Ramos (cell line): ENCODE data around the gene SERPINB8.
"Not testable (repeated sequence)": the region's sequence is repeated elsewhere in the genome, so short reads cannot be mapped to it uniquely, and the experiment has no call there.

ENCODE experiments used
- in situ Hi-C: fragments of 300-500 bp; cut with MboI; formaldehyde crosslinking; loops from one replicate; pipeline ENCODE4 v1.14.3; 2022; ENCODE audit warnings: low sequenced_read_pairs; ENCODE audit not compliant: unreplicated experiment

Gene SERPINB8, protein sequence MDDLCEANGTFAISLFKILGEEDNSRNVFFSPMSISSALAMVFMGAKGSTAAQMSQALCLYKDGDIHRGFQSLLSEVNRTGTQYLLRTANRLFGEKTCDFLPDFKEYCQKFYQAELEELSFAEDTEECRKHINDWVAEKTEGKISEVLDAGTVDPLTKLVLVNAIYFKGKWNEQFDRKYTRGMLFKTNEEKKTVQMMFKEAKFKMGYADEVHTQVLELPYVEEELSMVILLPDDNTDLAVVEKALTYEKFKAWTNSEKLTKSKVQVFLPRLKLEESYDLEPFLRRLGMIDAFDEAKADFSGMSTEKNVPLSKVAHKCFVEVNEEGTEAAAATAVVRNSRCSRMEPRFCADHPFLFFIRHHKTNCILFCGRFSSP

DNA sequence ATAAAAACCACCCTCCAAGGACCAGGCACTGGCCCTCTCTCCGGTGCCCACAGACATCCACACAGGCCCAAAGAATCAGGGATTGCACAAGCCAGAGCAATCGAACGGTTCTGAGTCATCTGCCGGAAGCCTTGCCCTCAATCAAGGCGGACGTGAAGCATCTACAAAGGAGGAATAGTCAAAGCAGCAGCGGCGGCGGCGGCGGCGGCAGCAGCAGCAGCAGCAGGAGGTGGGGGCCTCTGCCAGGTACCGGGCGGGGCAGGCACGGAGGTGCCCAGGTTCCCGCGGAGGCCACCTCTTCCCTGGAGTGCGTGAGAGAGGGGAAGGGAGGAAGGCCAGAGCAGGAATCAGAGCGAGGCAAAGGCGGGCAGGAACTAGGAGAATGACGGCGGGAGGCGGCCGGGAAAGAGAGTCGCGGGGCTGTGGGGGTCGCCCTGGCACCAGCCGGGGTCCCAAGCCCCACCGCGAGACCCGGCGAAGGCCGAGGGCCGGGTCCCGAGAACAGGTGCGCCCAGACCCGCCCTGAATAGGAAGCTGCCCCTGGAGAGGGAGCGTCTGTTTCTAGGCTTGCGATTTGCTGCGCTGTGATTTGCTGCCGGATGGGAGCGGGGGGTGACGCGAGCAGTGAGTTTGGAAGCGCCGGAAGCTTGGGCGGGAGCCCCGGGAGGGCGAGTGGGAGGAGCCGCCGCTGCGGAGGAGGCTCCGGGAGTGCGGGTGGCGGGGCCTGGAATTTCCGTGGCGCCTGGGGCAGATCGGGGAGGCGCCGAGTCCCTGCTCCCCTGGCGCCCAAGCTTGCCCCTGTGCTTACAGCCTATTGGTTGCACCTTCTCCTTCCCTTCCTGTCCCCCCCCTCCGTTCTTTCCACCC is at the start of gene SERPINB8:
TSS of gene SERPINB8 (plus strand) at position 140 of the 867 bp plus-strand sequence. CDS start 8,228 bp downstream, outside the sequence.
- in situ Hi-C loops = no loop called here

DNA sequence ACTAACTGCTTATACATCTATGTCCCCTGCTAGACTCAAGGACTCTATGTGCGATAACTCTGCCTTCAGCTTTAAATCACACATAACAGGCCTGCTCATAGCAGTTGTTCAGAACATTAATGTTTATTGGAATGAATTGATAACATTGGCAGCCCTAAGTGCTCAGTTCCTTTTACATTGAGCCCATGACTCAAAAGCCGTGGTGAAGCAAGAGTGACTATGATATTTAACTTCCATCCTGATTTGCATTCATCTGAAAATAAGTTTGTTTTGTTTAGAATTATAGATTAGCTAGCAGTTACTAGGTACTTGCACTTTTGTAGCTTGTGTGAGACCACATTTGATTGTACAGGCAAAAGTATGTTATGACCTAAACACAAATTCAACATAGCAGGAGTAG is 47.8 kb upstream of the SERPINB8 start:
- in situ Hi-C loops = no loop called here

DNA sequence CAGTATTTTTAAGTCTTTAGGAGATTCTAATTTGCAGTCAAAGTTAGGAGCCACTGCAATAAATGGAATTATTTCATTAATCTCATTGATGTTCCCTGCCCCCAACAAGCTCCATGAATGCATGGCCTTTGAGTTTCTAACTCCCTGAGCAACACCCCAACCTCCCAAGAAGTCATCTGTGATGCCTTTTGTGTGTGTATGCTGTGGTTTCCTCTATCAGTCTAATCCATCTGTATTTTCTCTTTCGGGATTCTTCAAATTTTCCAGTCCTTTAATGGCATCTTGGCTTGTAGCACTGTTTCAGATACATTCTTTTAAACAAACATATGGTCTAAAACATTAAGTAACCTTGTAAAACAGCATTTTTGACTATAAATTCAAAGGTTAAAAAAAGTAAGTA is 45.3 kb upstream of the SERPINB8 start:
- in situ Hi-C loops = no loop called here

DNA sequence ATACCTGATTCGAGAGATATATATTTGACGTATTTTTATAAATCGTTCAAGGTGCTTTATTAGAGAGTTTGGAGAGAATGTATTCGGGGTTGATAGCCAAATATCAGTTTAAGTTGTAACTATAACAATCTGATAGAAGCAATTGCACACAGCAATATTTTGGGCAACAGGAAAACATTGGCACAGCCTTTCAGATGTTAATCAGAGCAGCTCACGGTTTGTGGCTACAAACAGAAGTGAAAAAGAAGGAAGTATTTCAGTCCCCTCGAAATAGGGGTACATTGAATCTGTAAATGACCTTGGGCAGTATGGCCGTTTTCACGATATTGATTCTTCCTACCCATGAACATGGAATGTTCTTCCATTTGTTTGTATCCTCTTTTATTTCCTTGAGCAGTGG is 41.5 kb upstream of the SERPINB8 start:
- in situ Hi-C loops = no loop called here

DNA sequence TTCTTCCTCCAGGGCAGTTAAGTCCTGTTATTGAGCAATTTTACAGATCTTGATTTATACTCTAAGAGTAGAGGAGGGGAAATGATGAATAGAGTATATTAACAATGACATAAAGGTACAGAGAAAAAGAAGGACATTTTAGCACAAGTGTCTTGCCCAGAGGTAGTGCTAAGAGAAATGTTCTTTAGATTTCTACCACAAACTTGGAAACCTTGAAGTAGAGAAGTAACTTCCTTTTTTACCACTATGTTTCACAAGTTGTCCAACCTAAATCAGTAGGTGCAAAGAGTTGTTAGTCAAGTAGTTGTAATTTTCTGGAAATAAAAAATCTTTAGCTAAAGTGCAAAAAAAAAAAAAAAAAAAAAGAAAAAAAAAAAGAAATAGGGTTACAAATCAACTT is 40.5 kb upstream of the SERPINB8 start:
- in situ Hi-C loops = not testable (repeated sequence)

DNA sequence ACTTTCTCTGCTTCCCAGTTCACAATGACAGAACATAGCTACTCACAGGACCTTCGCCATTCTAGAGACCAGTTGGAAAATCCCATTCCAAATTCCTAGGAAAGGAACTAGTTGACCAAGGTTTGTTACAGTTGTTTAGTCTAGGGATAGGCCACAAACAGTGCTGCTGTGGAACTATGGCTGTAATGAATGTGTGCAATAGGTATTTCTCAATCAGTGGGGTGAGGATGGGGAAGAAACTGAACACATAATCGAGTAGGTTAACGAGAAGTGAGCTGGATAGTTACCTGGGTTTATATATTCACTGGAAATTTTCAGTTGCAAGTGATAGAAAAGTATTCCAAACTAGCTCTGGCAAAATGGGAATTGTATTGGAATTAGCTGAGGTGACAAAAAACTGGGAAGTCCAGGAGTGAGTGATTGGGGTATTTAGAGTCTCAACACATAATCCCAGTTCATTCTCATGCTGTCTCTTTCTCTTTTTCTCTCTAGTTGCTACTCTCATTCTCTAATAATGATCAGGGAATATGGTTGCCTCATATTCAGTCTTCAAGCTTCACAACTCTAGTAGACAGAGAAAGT is 39.0 kb upstream of the SERPINB8 start:
- in situ Hi-C loops = no loop called here

DNA sequence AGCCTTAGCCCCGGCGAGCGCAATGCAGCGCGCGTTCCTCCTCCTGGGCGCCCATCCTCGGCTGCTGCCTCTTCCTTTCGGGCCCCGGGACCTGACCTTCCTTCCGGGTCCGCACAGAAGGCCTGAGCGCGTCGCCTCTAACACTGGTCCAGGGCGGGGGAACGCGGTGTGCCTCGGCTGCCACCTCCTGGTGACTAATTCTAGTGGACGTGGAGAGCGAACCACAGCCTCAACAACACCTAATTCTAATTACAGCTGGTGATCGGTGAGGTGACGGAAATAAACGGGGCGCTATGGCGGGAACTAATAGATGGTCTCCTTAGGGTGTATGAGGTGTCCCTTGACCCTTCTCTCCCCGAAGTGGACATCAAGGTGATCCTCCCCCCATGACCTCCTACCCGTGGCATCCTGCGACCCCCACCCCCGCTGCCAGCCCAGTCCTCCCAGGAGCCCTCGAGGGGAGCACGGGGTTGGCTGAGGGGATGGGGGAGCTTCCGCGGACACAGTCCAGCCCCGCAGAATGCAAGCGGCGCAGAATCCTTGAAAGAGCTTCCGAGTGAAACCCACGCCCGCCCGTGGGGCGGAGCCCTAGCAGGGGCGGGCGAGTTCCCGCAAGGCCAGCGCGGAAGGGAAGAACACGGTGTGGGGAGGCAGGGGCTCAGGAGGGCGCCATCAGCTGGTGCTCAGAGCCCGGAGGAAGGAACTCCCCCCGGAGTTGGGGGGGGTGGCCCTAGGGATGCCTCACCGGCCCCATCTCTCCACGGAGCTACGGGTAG is 33.5 kb upstream of the SERPINB8 start:
- in situ Hi-C loops = no loop called here

DNA sequence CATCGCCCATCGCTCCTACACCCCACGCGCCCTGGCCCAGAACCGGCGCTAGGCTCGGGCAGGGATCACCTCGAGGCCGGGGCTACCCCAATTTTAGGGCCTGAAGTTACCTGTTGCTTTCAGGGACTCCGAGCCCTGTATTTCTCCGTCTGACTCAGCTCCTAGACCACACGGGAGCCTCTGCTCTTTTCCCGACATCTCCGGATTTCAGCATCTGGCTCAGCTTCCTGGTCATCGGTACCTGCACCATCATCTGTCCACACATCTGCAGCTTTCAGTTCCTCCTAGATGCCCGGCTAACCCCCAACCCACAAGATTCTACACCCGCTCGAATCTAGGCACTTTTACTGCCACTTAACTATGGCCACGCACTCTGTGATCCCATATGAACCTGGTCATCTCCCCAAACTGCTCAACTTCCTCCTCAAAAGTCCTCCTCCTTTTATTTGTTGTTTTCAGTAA is 32.9 kb upstream of the SERPINB8 start:
- in situ Hi-C loops = no loop called here

DNA sequence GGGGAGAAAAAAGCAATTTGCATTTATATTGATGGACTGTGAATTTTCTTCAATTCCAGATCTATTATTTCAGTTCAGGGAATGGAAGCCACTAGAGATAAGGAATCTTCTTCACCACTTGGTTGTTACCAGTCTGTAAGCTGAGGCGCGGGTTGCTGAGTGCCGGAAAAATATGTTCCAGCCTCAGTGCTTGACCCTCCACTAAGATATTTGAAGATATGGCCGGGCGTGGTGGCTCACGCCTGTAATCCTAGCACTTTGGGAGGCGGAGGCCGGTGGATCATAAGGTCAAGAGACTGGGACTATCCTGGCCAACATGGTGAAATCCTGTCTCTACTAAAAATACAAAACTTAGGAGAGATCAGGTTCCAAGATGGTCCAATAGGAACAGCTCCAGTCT is 29.9 kb upstream of the SERPINB8 start:
- in situ Hi-C loops = no loop called here

DNA sequence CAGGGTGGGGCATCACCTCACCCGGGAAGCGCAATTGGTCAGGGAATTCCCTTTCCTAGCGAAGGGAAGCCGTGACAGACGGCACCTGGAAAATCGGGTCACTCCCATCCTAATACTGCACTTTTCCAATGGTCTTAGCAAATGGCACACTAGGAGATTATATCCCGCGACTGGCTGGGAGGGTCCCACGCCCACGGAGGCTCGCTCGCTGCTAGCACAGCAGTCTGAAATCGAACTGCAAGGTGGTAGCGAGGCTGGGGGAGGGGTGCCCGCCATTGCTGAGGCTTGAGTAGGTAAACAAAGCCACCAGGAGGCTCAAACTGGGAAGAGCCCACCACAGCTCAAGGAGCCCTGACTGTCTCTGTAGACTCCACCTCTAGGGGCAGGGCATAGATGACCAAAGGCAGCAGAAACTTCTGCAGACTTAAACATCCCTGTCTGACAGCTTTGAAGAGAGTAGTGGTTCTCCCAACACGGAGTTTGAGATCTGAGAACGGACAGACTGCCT is 29.3 kb upstream of the SERPINB8 start:
- in situ Hi-C loops = not testable (repeated sequence)

DNA sequence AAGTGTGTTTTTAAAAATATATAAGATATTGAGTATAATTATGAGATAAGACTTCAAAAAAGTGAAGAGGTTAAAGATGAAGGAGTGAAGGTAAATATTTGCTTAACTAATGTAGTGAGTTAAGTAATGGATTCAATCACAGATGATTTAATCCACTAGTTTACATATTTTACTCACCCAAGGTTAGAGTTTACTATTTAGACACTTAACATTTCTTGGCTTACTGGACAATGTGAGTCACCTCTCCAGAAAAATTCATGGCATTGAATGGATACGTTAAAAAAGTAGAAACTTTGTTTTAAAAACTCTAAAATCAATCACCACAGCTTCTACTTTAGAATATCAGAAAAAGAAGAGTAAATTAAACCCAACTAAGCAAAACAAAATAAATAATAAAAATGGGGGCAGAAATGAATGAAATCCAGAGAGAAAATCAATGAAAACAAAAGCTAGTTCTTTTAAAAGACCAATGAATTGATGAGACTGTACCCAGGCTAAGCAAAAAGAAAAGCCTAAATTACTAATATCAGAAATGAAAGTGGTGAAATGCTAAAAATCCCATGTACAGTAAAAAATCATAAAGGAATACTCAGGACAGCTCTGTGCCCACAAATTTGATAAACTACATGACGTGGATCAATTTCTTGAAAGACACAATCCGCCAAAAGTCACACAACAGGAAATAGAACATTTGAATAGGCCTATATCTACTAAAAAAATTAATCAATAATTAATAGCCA is 22.7 kb upstream of the SERPINB8 start:
- in situ Hi-C loops = no loop called here

DNA sequence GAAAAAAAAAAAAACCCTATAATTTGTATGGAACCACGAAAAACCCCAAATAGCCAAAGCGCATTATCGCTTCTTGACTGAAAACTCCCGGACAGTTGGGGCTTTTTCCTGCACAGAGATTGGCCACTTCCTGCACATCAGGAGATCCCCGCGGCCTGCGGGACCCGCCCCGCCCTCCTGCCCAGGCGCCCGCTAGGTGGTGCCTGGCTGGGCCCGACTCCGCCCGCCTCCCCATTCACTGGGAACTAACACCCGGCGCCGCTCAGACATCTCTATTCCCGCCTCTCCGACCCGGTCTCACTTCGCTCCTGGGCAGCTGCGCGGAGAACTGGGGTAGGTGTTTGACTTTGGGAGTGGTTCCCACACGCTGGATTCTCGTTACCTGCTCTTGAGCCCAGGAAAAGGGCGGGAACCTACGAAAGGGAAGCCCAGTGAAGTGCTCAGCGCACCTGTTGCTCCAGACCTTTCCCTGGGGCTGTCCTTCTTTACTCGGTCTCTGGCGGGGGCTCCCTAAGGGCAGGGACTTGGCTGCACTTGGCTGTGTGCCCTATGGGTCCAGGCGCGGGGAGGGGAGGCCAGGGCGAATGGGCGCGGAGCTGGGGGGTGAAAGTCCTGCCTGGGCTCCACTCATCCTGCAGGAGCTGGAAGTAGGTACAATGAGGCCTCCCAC is 20.7 kb upstream of the SERPINB8 start, which contains the start of gene HMSD:
TSS of gene HMSD (plus strand) at position 234 of the 670 bp plus-strand sequence. CDS start 4,155 bp downstream, outside the sequence.
- in situ Hi-C loops = no loop called here

DNA sequence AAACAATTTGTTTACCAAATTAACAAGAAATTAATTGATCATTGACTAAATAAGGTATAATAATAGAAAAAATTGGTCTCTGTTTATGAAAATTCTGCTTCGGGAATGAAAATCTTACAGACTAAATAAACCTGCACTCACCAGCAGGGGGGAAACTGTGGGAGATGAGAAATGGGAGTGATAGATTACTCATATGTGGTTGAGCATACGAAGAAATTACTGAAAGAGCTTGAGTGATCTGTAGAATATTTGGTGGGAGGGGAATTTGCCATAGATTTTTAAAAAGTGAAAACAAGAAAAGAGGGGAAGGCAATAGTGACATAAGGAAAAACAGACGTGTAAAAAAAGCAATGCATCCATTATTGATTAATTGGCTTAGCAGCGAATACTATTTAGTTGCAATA is 18.6 kb upstream of the SERPINB8 start:
- in situ Hi-C loops = no loop called here

DNA sequence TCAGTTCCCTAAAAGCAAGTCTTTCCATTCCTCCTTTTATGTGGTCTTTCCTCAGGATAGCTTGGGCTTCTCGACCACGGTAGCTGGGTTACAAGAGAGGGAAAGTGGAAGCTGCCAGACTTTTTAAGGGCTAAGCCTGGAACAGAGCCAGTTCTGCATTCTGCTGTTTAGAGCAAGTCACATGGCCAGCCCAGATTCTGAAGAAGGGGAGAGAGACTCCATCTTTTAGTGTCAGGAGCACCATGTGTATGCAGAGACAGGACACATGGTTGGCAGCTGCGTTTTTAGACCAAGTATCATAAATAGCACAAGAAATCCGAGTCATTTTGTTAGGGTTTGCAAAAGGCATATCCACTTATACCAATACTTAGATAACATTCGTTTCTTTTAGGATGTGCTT is 16.1 kb upstream of the SERPINB8 start:
- in situ Hi-C loops = no loop called here

DNA sequence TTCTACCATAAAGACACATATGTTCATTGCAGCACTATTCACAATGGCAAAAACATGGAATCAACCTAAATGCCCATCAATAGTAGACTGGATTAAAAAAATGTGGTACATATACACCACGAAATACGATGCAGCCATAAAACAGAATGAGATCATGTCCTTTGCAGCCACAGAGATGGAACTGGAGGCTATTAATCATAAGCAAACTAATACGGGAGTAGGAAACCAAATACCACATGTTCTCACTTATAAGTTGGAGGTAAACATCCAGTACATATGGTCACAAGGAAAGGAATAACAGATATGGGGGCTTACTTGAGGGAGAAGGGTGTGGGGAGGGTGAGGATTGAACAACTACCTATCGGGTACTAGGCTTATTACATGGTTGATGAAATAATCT is 13.1 kb upstream of the SERPINB8 start:
- in situ Hi-C loops = no loop called here

DNA sequence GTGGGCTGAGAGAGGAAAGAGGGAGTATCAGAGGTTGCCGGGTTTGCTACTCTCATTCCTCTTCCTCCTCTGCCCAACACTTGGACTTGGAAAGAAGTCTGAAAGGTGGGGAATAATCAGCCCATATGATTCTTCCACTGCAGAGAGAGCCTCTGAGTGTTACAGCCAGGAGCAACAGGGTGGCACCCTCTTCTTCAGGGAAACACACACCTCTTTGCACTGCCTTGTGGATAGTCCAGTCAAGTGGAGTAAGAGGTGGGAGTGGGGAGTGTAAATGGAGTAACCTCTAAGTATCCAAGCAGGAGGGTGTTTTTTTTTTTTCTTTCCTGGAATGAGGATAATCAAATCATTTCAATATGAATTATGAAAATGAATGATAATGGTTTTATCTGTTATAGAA is 9.0 kb upstream of the SERPINB8 start:
- in situ Hi-C loops = no loop called here

DNA sequence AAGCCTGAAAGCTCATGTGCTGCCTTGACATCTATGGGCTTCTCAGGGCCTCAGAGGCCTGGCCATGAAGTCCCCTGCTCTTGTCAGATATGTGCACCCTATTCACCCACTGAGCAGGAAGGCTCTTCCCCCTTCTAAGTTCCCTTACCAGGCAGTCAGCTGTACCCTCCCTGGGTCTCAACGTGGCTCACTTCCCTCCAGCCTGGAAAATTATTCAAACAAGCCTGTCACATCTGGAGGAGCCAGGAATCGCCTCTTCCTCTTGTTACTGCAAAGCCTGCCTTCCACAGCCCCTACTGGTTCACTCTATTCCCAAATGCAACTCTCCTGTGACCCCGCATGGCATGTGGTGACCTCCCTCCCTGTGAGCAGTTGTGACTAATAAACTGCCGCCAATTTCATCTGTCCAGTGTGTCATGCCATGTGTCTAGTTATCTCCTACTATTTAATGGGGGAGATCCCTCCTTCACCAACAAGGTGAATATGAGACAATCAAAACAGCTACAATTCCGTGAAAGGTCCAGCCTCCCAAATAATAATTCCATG is 8.4 kb upstream of the SERPINB8 start:
- in situ Hi-C loops = no loop called here

DNA sequence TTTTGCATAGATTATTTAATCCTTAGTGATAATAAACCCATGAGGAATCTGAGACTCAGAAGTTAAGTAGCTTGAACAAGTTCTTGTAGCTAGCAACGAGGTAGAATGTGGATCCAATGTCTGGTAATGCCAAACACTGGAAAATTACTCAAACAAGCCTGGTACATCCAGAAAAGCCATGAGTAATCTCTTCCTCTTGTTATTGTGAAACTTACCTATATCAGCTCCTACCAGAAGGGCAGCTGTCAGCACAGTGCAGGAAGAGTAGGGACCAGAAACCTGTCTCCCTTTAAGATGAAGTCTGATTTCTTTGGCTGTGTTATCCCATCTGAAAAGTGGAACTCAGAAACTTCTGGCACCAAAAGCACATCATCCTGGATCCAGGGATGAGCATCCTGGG is 7.7 kb upstream of the SERPINB8 start:
- in situ Hi-C loops = no loop called here
